Measurements from ENCODE around the gene GALNT18. TPM values are rescaled to one million over a fixed set of nuclear protein-coding genes. Genes with fewer than 3 reads are reported as not detected.
A peak's percentile ranks its signal among the peaks of the same experiment; 100 is the strongest.

The GALNT18 gene
- total RNA-seq, 1 donor from 2014 or later, result 39.8 TPM

DNA sequence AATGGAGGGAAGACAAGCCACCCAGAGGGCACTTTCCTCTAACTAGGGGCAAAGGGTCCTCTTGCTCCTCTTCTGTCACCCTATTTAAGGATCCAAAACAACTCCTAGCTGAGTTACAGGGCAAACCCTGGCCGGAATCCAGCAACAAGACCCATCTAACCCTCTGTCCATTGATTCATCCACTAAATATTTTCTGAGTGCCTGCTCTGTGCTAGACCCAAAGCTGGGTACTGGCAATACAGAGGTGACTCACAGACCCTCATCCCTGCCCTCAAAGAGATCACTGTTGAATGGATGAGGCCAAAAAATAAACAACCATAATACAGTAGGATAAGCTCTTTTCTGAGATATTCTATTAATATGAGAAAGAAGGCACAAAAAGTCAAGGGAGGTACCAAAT, 4.3 kb upstream of the GALNT18 start:
- H3K36me3 Mint-ChIP-seq (ENCODE audit: unreplicated experiment), result no peaks in the 10 kb centered on the region
- DNase-seq (ENCODE audit: extremely low spot score, unreplicated experiment), result no peak

DNA sequence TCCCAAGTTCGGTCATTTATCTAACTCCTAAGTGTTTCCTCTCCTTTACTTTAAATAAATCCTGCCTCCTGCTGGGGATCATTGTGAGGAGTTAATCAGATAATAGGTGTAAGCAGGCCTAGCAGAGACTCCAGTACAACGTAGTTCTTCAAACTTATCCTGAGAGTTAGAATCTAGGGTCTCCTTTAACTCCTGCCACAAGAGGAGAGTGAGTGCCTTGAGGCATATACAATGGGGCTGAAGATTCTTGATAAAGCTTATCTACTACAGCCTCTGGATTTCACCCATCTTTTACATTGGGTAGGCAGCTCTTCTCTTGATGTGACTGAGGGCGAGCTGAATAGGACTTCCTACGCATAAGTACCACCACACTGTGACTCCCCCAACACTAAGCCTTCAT, 3.1 kb upstream of the GALNT18 start:
- TF ChIP-seq CTCF (IDR thresholded peaks at IDR 0.05), result no peak
- H3K4me3 Mint-ChIP-seq (ENCODE audit: unreplicated experiment), result no peak overlapping the region

More for the DNA sequence above, 4.3 kb upstream of the GALNT18 start:
- Mint-ChIP-seq H3K9me3 (ENCODE audit: unreplicated experiment) (no peaks in the 10 kb centered on the region), H3K4me1 (ENCODE audit: unreplicated experiment) (peaks cover 14% of the 10 kb centered on the region), H3K27ac (ENCODE audit: unreplicated experiment) (no peak overlapping the region), H3K4me3 (ENCODE audit: unreplicated experiment) (no peak overlapping the region), H3K27me3 (ENCODE audit: unreplicated experiment) (peaks cover 17% of the 10 kb centered on the region)
- TF ChIP-seq CTCF (IDR thresholded peaks at IDR 0.05), result no peak

GRCh38 chr11:11624204-11624603, 2.4 kb upstream of the GALNT18 start:
- Mint-ChIP-seq H3K27me3 (ENCODE audit: unreplicated experiment) (peaks cover 4% of the 10 kb centered on the region), H3K9me3 (ENCODE audit: unreplicated experiment) (no peaks in the 10 kb centered on the region), H3K27ac (ENCODE audit: unreplicated experiment) (no peak overlapping the region), H3K4me3 (ENCODE audit: unreplicated experiment) (no peak overlapping the region), H3K36me3 (ENCODE audit: unreplicated experiment) (no peaks in the 10 kb centered on the region), H3K4me1 (ENCODE audit: unreplicated experiment) (peaks cover 28% of the 10 kb centered on the region)
- TF ChIP-seq CTCF (IDR thresholded peaks at IDR 0.05), result no peak
- DNase-seq (ENCODE audit: extremely low spot score, unreplicated experiment), result no peak

More for the DNA sequence above, 3.1 kb upstream of the GALNT18 start:
- H3K9me3 Mint-ChIP-seq (ENCODE audit: unreplicated experiment), result no peaks in the 10 kb centered on the region
- H3K4me1 Mint-ChIP-seq (ENCODE audit: unreplicated experiment), result peaks cover 21% of the 10 kb centered on the region
- H3K36me3 Mint-ChIP-seq (ENCODE audit: unreplicated experiment), result no peaks in the 10 kb centered on the region
- no peak for DNase-seq (ENCODE audit: extremely low spot score, unreplicated experiment)
- H3K27ac Mint-ChIP-seq (ENCODE audit: unreplicated experiment), result no peak overlapping the region
- peaks cover 9% of the 10 kb centered on the region for H3K27me3 Mint-ChIP-seq (ENCODE audit: unreplicated experiment)

GRCh38 chr11:11622772-11623171, 967 bp upstream of the GALNT18 start:
- H3K27ac Mint-ChIP-seq (ENCODE audit: unreplicated experiment), result peak overlapping the region; percentile 6

DNA sequence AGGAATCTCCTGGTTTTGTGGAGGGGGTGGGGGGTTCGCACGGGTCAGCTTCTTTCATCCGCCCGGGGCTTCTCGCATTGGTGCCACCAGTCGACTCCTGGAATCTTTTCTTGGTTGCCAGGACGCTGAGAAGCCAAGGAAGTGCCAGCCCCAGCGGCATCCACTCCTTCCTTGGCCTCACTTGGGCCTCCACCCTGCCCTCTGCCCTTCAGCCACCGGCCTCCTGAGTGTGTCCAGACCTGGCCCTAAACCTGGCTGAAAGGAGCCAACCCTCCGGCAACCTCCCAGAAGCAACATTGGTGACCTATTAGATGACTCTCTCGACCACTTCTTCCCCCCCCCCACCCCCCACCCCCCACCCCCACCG, 518 bp upstream of the GALNT18 start:
- Mint-ChIP-seq H3K4me3 (ENCODE audit: unreplicated experiment) (peak overlapping the region; percentile 57), H3K27ac (ENCODE audit: unreplicated experiment) (no peak overlapping the region), H3K9me3 (ENCODE audit: unreplicated experiment) (no peaks in the 10 kb centered on the region), H3K4me1 (ENCODE audit: unreplicated experiment) (peaks cover 45% of the 10 kb centered on the region), H3K36me3 (ENCODE audit: unreplicated experiment) (no peaks in the 10 kb centered on the region), H3K27me3 (ENCODE audit: unreplicated experiment) (no peaks in the 10 kb centered on the region)
- TF ChIP-seq CTCF (IDR thresholded peaks at IDR 0.05), result no peak
- no peak for DNase-seq (ENCODE audit: extremely low spot score, unreplicated experiment)

More at GRCh38 chr11:11622772-11623171, 967 bp upstream of the GALNT18 start:
- H3K27me3 Mint-ChIP-seq (ENCODE audit: unreplicated experiment), result peaks cover under 1% of the 10 kb centered on the region
- TF ChIP-seq CTCF (IDR thresholded peaks at IDR 0.05), result no peak
- H3K4me3 Mint-ChIP-seq (ENCODE audit: unreplicated experiment), result peak overlapping the region; percentile 38
- peaks cover 42% of the 10 kb centered on the region for H3K4me1 Mint-ChIP-seq (ENCODE audit: unreplicated experiment)
- no peak for DNase-seq (ENCODE audit: extremely low spot score, unreplicated experiment)
- H3K9me3 Mint-ChIP-seq (ENCODE audit: unreplicated experiment), result no peaks in the 10 kb centered on the region
- H3K36me3 Mint-ChIP-seq (ENCODE audit: unreplicated experiment), result no peaks in the 10 kb centered on the region
